Measurements from ENCODE around the gene IMPDH2. TPM values are rescaled to one million over a fixed set of nuclear protein-coding genes. Genes with fewer than 3 reads are reported as not detected.

The IMPDH2 gene
- total and polyA plus RNA-seq, 10 of the 15 experiments (the other 5 are each of a cell fraction or from before 2014, with no cell fraction given), result 190 to 424 (median 345) TPM

DNA sequence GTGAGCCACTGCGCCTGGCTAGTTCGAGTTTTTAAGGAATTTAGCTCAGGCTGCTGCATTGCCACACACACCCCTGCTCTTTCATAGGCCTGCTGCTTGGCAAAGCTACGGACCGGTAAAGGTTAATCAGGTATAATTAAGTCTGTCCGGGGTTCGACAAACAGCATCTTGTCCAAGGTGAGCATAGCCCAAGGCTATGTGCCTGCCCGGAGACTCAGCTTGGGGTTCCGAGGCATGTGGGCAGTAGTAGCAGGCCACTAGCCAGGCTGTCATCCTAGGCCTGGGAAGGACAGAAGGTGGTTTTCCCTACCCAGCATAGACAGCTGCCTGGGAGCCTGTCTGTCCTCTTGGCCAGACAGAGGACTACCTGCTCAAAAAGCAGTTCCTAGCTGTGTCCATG, 32.6 kb downstream of the IMPDH2 start (continued):
- TF ChIP-seq, protein P1, sequence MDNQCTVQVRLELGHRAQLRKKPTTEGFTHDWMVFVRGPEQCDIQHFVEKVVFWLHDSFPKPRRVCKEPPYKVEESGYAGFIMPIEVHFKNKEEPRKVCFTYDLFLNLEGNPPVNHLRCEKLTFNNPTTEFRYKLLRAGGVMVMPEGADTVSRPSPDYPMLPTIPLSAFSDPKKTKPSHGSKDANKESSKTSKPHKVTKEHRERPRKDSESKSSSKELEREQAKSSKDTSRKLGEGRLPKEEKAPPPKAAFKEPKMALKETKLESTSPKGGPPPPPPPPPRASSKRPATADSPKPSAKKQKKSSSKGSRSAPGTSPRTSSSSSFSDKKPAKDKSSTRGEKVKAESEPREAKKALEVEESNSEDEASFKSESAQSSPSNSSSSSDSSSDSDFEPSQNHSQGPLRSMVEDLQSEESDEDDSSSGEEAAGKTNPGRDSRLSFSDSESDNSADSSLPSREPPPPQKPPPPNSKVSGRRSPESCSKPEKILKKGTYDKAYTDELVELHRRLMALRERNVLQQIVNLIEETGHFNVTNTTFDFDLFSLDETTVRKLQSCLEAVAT (IDR thresholded peaks at IDR 0.05), result no peak
- TF ChIP-seq SUZ12 (IDR thresholded peaks at IDR 0.05; ENCODE audit: unreplicated experiment) (no peak), TBL1XR1 (IDR thresholded peaks at IDR 0.05; ENCODE audit: low read depth, low read length) (no peak), NR2C2 (IDR thresholded peaks at IDR 0.05; ENCODE audit: borderline replicate concordance, control insufficient read depth, insufficient read length, low read depth) (no peak)
- TF ChIP-seq, protein P2, sequence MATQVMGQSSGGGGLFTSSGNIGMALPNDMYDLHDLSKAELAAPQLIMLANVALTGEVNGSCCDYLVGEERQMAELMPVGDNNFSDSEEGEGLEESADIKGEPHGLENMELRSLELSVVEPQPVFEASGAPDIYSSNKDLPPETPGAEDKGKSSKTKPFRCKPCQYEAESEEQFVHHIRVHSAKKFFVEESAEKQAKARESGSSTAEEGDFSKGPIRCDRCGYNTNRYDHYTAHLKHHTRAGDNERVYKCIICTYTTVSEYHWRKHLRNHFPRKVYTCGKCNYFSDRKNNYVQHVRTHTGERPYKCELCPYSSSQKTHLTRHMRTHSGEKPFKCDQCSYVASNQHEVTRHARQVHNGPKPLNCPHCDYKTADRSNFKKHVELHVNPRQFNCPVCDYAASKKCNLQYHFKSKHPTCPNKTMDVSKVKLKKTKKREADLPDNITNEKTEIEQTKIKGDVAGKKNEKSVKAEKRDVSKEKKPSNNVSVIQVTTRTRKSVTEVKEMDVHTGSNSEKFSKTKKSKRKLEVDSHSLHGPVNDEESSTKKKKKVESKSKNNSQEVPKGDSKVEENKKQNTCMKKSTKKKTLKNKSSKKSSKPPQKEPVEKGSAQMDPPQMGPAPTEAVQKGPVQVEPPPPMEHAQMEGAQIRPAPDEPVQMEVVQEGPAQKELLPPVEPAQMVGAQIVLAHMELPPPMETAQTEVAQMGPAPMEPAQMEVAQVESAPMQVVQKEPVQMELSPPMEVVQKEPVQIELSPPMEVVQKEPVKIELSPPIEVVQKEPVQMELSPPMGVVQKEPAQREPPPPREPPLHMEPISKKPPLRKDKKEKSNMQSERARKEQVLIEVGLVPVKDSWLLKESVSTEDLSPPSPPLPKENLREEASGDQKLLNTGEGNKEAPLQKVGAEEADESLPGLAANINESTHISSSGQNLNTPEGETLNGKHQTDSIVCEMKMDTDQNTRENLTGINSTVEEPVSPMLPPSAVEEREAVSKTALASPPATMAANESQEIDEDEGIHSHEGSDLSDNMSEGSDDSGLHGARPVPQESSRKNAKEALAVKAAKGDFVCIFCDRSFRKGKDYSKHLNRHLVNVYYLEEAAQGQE (IDR thresholded peaks at IDR 0.05; ENCODE audit: low read depth, low read length), result no peak
- TF ChIP-seq, protein P3, sequence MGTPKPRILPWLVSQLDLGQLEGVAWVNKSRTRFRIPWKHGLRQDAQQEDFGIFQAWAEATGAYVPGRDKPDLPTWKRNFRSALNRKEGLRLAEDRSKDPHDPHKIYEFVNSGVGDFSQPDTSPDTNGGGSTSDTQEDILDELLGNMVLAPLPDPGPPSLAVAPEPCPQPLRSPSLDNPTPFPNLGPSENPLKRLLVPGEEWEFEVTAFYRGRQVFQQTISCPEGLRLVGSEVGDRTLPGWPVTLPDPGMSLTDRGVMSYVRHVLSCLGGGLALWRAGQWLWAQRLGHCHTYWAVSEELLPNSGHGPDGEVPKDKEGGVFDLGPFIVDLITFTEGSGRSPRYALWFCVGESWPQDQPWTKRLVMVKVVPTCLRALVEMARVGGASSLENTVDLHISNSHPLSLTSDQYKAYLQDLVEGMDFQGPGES (IDR thresholded peaks at IDR 0.05), result no peak

DNA sequence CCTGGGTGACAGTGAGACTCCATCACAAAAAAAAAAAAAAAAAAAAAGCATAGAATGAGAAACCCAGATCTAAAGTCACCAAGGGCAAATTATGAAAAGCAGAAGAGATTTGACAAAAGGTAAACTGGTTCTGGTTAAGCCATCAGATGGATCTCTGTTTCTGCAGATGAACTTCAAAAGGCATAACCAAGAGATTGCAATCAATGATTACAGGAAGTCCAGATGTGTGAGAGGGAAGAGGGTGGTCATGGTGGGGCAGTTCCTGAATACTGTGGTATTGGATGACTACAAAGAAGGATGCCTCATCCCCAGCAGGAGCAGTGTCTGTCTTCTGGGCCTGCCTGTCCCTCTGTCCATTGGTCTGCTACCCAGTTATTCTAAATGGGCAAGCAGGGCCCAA, 35.4 kb downstream of the IMPDH2 start:
- POLR2A ChIA-PET, result interaction anchor here (1.1 kb wide), 1 partner anchor 13 kb away, joined by 5 read pairs; the partner anchor contains the start of gene WDR6
- BruUV-seq (replicated peaks), result no TSS peak
- TF ChIP-seq BHLHE40 (IDR thresholded peaks at IDR 0.05; ENCODE audit: borderline replicate concordance in 1 of 2, low read depth in 2 of 2, low read length in 1 of 2), result no peak
- no peak for TF ChIP-seq ZSCAN29 (IDR thresholded peaks at IDR 0.05)
- TF ChIP-seq, protein P4, sequence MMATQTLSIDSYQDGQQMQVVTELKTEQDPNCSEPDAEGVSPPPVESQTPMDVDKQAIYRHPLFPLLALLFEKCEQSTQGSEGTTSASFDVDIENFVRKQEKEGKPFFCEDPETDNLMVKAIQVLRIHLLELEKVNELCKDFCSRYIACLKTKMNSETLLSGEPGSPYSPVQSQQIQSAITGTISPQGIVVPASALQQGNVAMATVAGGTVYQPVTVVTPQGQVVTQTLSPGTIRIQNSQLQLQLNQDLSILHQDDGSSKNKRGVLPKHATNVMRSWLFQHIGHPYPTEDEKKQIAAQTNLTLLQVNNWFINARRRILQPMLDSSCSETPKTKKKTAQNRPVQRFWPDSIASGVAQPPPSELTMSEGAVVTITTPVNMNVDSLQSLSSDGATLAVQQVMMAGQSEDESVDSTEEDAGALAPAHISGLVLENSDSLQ (IDR thresholded peaks at IDR 0.05), result no peak
- TF ChIP-seq MEF2B (IDR thresholded peaks at IDR 0.05; ENCODE audit: partially characterized antibody, poor library complexity, severe bottlenecking), result no peak
- TF ChIP-seq, protein P5, sequence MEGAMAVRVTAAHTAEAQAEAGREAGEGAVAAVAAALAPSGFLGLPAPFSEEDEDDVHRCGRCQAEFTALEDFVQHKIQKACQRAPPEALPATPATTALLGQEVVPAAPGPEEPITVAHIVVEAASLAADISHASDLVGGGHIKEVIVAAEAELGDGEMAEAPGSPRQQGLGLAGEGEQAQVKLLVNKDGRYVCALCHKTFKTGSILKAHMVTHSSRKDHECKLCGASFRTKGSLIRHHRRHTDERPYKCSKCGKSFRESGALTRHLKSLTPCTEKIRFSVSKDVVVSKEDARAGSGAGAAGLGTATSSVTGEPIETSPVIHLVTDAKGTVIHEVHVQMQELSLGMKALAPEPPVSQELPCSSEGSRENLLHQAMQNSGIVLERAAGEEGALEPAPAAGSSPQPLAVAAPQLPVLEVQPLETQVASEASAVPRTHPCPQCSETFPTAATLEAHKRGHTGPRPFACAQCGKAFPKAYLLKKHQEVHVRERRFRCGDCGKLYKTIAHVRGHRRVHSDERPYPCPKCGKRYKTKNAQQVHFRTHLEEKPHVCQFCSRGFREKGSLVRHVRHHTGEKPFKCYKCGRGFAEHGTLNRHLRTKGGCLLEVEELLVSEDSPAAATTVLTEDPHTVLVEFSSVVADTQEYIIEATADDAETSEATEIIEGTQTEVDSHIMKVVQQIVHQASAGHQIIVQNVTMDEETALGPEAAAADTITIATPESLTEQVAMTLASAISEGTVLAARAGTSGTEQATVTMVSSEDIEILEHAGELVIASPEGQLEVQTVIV (IDR thresholded peaks at IDR 0.05; ENCODE audit: borderline replicate concordance, partially characterized antibody), result no peak
- no peak for TF ChIP-seq BCL11A (IDR thresholded peaks at IDR 0.05; ENCODE audit: low read depth, low read length)
- TF ChIP-seq RELA (IDR thresholded peaks at IDR 0.05; ENCODE audit: borderline replicate concordance, partially characterized antibody), result no peak
- TF ChIP-seq NBN (IDR thresholded peaks at IDR 0.05), result no peak

More for the DNA sequence above, 35.4 kb downstream of the IMPDH2 start:
- Histone ChIP-seq H3K4me1 (ENCODE audit: control insufficient read depth, insufficient read depth, low read length) (peaks cover 18% of the 10 kb centered on the region), H3K4me2 (ENCODE audit: control insufficient read depth, insufficient read depth) (no peak overlapping the region), H3K27ac (ENCODE audit: control insufficient read depth, insufficient read depth) (no peak overlapping the region), H3K9ac (ENCODE audit: control insufficient read depth, insufficient read depth, low read length) (no peak overlapping the region), H3K79me2 (ENCODE audit: control insufficient read depth, insufficient read depth, low read length) (peaks cover 28% of the 10 kb centered on the region), H3K9me3 (replicated peaks; ENCODE audit: control insufficient read depth, insufficient read depth, low read length) (no peaks in the 10 kb centered on the region), H3K4me3 (no peak overlapping the region), H2AFZ (ENCODE audit: control insufficient read depth, low read depth, low read length) (no peak overlapping the region), H3K36me3 (ENCODE audit: control insufficient read depth in 2 of 2, insufficient read depth in 2 of 2, low read length in 1 of 2) (no peaks in the 10 kb centered on the region), H4K20me1 (ENCODE audit: control insufficient read depth, insufficient read depth) (no peaks in the 10 kb centered on the region), H3K27me3 (replicated peaks in 1 of 2; ENCODE audit: control insufficient read depth in 2 of 2, insufficient read depth in 2 of 2, low read length in 1 of 2) (no peaks in the 10 kb centered on the region)
- ATAC-seq (no peak), DNase-seq (ENCODE audit: low read depth, low spot score) (no peak), FAIRE-seq (no peak)
- ChIA-PET CTCF (no interaction called here), RAD21 (ENCODE audit: unreplicated experiment) (interaction anchor here (1.1 kb wide), 1 partner anchor 36 kb away, joined by 3 read pairs; the partner anchor contains the start of gene IMPDH2), SMC1A (ENCODE audit: uncharacterized antibody, unreplicated experiment) (no interaction called here)
- intact Hi-C loops (cut with micrococcal nuclease; ENCODE audit: unreplicated experiment) (no loop called here), in situ Hi-C loops (cut with MboI) (no loop called here)

All from GM12878 (cell line).